ENCODE results near the gene CCDC171.

The CCDC171 gene

DNA sequence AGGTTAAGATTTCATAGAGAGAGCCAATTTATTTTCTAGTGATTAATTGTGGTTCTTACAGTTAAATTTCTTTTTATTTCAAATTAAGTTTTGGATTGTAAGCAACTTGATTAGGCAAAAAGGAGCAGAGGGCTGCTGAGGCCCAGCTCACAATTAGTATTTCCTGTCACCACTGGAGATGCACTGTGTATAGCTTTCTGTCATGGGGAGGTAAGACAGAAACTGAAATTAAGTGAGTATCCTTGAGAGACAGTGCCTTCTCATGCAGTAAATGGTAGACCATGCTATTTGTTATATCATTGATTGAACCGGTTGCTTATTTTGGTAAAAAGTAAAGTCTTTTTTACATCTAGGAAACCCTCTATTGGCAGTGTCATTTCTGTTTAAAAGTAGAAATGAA, 190.7 kb downstream of the CCDC171 start:
- Histone ChIP-seq H3K4me1 (ENCODE audit: control insufficient read depth, insufficient read depth, low read length) (no peaks in the 10 kb centered on the region), H3K36me3 (ENCODE audit: control insufficient read depth, insufficient read depth, low read length) (no peaks in the 10 kb centered on the region), H3K4me3 (ENCODE audit: insufficient read depth, low read depth, low read length) (no peak overlapping the region), H3K9me3 (ENCODE audit: control insufficient read depth, low read length) (no peaks in the 10 kb centered on the region), H3K27me3 (ENCODE audit: control insufficient read depth, insufficient read depth, low read length, poor library complexity, severe bottlenecking) (no peaks in the 10 kb centered on the region), H3K27ac (ENCODE audit: insufficient read depth, low read depth, low read length, poor library complexity, severe bottlenecking) (no peak overlapping the region)
- 92 to 100% methylated on average over 1 of the region's 1 CpG for WGBS, 2 experiments

- Histone ChIP-seq H3K27me3 (ENCODE audit: control insufficient read depth, insufficient read depth, low read length, poor library complexity, severe bottlenecking) (no peaks in the 10 kb centered on the region), H3K36me3 (ENCODE audit: control insufficient read depth, insufficient read depth, low read length) (no peaks in the 10 kb centered on the region), H3K4me1 (ENCODE audit: control insufficient read depth, insufficient read depth, low read length) (no peaks in the 10 kb centered on the region), H3K4me3 (ENCODE audit: insufficient read depth, low read depth, low read length) (no peak overlapping the region), H3K9me3 (ENCODE audit: control insufficient read depth, low read length) (no peaks in the 10 kb centered on the region), H3K27ac (ENCODE audit: insufficient read depth, low read depth, low read length, poor library complexity, severe bottlenecking) (no peak overlapping the region)
- 94 to 98% methylated on average over 3 of the region's 3 CpGs for WGBS, 2 experiments
Measured at GRCh38 chr9:15744196-15744595, 191.4 kb downstream of the CCDC171 start.

DNA sequence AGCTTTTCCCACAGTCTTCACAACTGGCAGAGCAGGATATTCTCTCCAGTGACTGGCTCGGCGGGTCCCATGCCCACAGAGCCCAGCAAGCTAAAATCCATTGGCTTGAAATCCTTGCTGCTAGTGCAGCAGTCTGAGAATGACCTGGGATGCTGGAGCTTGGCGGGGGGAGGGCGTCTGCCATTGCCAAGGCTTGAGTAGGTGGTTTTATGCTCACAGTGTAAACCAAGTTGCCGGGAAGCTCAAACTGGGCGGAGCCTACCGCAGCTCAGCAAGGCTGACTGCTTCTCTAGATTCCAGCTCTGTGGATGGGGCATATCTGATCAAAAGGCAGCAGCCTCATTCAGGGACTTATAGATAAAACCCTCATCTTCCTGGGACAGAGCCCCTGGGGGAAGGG, 194.1 kb downstream of the CCDC171 start:
- no peak overlapping the region for H3K27ac ChIP-seq (ENCODE audit: insufficient read depth, low read depth, low read length, poor library complexity, severe bottlenecking)
- no peaks in the 10 kb centered on the region for H3K36me3 ChIP-seq (ENCODE audit: control insufficient read depth, insufficient read depth, low read length)
- no peaks in the 10 kb centered on the region for H3K27me3 ChIP-seq (ENCODE audit: control insufficient read depth, insufficient read depth, low read length, poor library complexity, severe bottlenecking)
- H3K4me1 ChIP-seq (ENCODE audit: control insufficient read depth, insufficient read depth, low read length): no peaks in the 10 kb centered on the region
- H3K4me3 ChIP-seq (ENCODE audit: insufficient read depth, low read depth, low read length): no peak overlapping the region
- no peaks in the 10 kb centered on the region for H3K9me3 ChIP-seq (ENCODE audit: control insufficient read depth, low read length)
- WGBS, 2 experiments: 88 to 90% methylated on average over 7 of the region's 7 CpGs

DNA sequence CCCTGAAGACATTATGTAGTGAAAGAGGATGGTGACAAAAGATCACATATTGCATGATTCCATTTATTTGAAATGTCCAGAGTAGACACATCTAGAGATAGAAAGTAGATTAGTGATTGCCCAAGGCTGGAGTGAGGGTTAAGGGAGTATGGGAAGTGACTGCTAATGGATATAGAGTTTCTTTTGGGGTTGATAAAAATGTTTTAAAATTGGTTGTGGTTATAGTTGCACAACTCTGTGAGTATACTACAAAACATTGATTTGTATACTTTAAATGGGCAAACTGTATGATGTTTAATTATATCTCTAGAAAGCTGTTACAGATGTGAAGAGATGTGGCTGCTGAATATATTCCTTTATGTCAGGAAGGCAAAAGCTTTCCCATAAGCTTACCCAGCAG, 202.8 kb downstream of the CCDC171 start:
- no peaks in the 10 kb centered on the region for H3K4me1 ChIP-seq (ENCODE audit: control insufficient read depth, insufficient read depth, low read length)
- H3K36me3 ChIP-seq (ENCODE audit: control insufficient read depth, insufficient read depth, low read length): no peaks in the 10 kb centered on the region
- no peaks in the 10 kb centered on the region for H3K27me3 ChIP-seq (ENCODE audit: control insufficient read depth, insufficient read depth, low read length, poor library complexity, severe bottlenecking)
- H3K27ac ChIP-seq (ENCODE audit: insufficient read depth, low read depth, low read length, poor library complexity, severe bottlenecking): no peak overlapping the region
- H3K9me3 ChIP-seq (ENCODE audit: control insufficient read depth, low read length): no peaks in the 10 kb centered on the region
- no peak overlapping the region for H3K4me3 ChIP-seq (ENCODE audit: insufficient read depth, low read depth, low read length)

GRCh38 chr9:15761551-15761950, 208.7 kb downstream of the CCDC171 start:
- Histone ChIP-seq H3K27me3 (ENCODE audit: control insufficient read depth, insufficient read depth, low read length, poor library complexity, severe bottlenecking) (no peaks in the 10 kb centered on the region), H3K4me3 (ENCODE audit: insufficient read depth, low read depth, low read length) (no peak overlapping the region), H3K9me3 (ENCODE audit: control insufficient read depth, low read length) (no peaks in the 10 kb centered on the region), H3K36me3 (ENCODE audit: control insufficient read depth, insufficient read depth, low read length) (no peaks in the 10 kb centered on the region), H3K4me1 (ENCODE audit: control insufficient read depth, insufficient read depth, low read length) (no peaks in the 10 kb centered on the region), H3K27ac (ENCODE audit: insufficient read depth, low read depth, low read length, poor library complexity, severe bottlenecking) (no peak overlapping the region)
- 96 to 100% methylated on average over 2 of the region's 2 CpGs for WGBS, 2 experiments

DNA sequence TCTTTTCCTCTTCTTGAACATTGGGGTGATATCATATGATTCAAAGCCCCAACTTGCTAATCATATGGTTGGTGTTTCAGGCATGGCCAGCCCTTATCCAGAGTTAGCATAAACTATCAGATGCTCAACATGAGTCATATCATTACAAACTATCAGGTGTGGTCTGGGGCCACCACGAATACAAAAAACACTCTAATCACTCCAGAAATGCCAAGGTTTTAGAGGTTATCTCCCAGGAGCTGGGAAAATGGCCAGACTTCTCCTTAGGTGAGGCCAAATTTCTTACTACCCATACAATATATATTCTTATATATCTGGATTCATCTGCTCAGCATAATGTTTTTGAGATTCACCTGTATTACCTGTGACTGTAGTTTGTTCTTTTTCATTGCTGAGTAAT, 210.5 kb downstream of the CCDC171 start:
- WGBS, 2 experiments: 84 to 94% methylated on average over 1 of the region's 1 CpG
- H3K4me1 ChIP-seq (ENCODE audit: control insufficient read depth, insufficient read depth, low read length): no peaks in the 10 kb centered on the region
- H3K9me3 ChIP-seq (ENCODE audit: control insufficient read depth, low read length): no peaks in the 10 kb centered on the region

GRCh38 chr9:15764131-15764530, 211.3 kb downstream of the CCDC171 start:
- no peak overlapping the region for H3K4me3 ChIP-seq (ENCODE audit: insufficient read depth, low read depth, low read length)
- no peaks in the 10 kb centered on the region for H3K4me1 ChIP-seq (ENCODE audit: control insufficient read depth, insufficient read depth, low read length)
- no peaks in the 10 kb centered on the region for H3K27me3 ChIP-seq (ENCODE audit: control insufficient read depth, insufficient read depth, low read length, poor library complexity, severe bottlenecking)
- 91 to 93% methylated on average over 2 of the region's 2 CpGs for WGBS, 2 experiments
- H3K36me3 ChIP-seq (ENCODE audit: control insufficient read depth, insufficient read depth, low read length): no peaks in the 10 kb centered on the region
- H3K9me3 ChIP-seq (ENCODE audit: control insufficient read depth, low read length): no peaks in the 10 kb centered on the region
- no peak overlapping the region for H3K27ac ChIP-seq (ENCODE audit: insufficient read depth, low read depth, low read length, poor library complexity, severe bottlenecking)

More for the DNA sequence above, 210.5 kb downstream of the CCDC171 start:
- Histone ChIP-seq H3K4me3 (ENCODE audit: insufficient read depth, low read depth, low read length) (no peak overlapping the region), H3K27ac (ENCODE audit: insufficient read depth, low read depth, low read length, poor library complexity, severe bottlenecking) (no peak overlapping the region), H3K27me3 (ENCODE audit: control insufficient read depth, insufficient read depth, low read length, poor library complexity, severe bottlenecking) (no peaks in the 10 kb centered on the region), H3K36me3 (ENCODE audit: control insufficient read depth, insufficient read depth, low read length) (no peaks in the 10 kb centered on the region)

- Histone ChIP-seq H3K9me3 (ENCODE audit: control insufficient read depth, low read length) (no peaks in the 10 kb centered on the region), H3K36me3 (ENCODE audit: control insufficient read depth, insufficient read depth, low read length) (no peaks in the 10 kb centered on the region), H3K27ac (ENCODE audit: insufficient read depth, low read depth, low read length, poor library complexity, severe bottlenecking) (no peak overlapping the region), H3K4me3 (ENCODE audit: insufficient read depth, low read depth, low read length) (no peak overlapping the region), H3K4me1 (ENCODE audit: control insufficient read depth, insufficient read depth, low read length) (no peaks in the 10 kb centered on the region), H3K27me3 (ENCODE audit: control insufficient read depth, insufficient read depth, low read length, poor library complexity, severe bottlenecking) (no peaks in the 10 kb centered on the region)
- WGBS, 2 experiments: 95 to 98% methylated on average over 3 to 4 of the region's 5 CpGs
Measured at GRCh38 chr9:15769547-15769946, 216.7 kb downstream of the CCDC171 start.

DNA sequence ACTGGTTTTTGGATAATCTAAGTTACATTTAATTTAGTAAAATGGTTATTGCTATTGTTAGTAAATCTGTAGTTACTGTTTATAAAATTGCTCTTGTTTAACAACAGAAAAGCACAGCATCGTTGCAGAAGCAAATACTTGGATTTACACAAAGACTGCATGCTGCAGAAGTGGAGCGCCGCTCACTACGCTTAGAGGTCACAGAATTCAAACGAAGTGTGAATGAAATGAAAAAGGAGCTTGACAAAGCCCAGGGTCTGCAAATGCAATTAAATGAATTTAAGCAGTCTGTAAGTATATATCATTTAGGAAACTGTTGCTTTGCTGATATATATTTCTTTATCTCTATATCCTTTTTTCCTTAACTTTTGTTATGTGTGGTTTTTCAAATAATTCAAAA, 226.0 kb downstream of the CCDC171 start:
- no peaks in the 10 kb centered on the region for H3K4me1 ChIP-seq (ENCODE audit: control insufficient read depth, insufficient read depth, low read length)
- WGBS, 2 experiments: 93% methylated on average over 5 of the region's 5 CpGs
- no peak overlapping the region for H3K27ac ChIP-seq (ENCODE audit: insufficient read depth, low read depth, low read length, poor library complexity, severe bottlenecking)
- no peaks in the 10 kb centered on the region for H3K9me3 ChIP-seq (ENCODE audit: control insufficient read depth, low read length)
- no peaks in the 10 kb centered on the region for H3K27me3 ChIP-seq (ENCODE audit: control insufficient read depth, insufficient read depth, low read length, poor library complexity, severe bottlenecking)
- no peak overlapping the region for H3K4me3 ChIP-seq (ENCODE audit: insufficient read depth, low read depth, low read length)
- H3K36me3 ChIP-seq (ENCODE audit: control insufficient read depth, insufficient read depth, low read length): no peaks in the 10 kb centered on the region

DNA sequence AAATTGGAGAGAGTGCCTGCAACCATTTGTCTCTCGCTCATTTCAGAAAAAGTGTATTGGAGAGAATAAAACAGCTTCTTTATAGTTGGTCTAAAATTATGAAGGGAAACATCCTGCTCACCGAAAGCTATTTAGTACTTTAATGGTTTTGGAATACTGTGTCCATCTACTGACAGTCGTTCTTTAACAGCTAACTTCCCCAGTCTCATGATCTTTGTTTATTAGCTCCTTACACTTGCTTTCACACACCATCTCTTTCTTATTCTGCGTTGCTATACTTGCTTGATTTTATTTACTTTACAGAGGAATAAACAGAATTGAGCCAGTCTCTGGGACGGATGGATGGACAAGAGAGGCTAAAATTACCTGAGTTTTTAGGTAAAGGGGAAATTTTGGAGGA, 229.3 kb downstream of the CCDC171 start:
- Histone ChIP-seq H3K4me1 (ENCODE audit: control insufficient read depth, insufficient read depth, low read length) (no peaks in the 10 kb centered on the region), H3K9me3 (ENCODE audit: control insufficient read depth, low read length) (no peaks in the 10 kb centered on the region), H3K27ac (ENCODE audit: insufficient read depth, low read depth, low read length, poor library complexity, severe bottlenecking) (no peak overlapping the region), H3K4me3 (ENCODE audit: insufficient read depth, low read depth, low read length) (no peak overlapping the region), H3K27me3 (ENCODE audit: control insufficient read depth, insufficient read depth, low read length, poor library complexity, severe bottlenecking) (no peaks in the 10 kb centered on the region), H3K36me3 (ENCODE audit: control insufficient read depth, insufficient read depth, low read length) (no peaks in the 10 kb centered on the region)
- 90 to 91% methylated on average over 5 of the region's 5 CpGs for WGBS, 2 experiments

GRCh38 chr9:15785584-15785983, 232.7 kb downstream of the CCDC171 start:
- no peak overlapping the region for H3K4me3 ChIP-seq (ENCODE audit: insufficient read depth, low read depth, low read length)
- H3K27me3 ChIP-seq (ENCODE audit: control insufficient read depth, insufficient read depth, low read length, poor library complexity, severe bottlenecking): no peaks in the 10 kb centered on the region
- no peak overlapping the region for H3K27ac ChIP-seq (ENCODE audit: insufficient read depth, low read depth, low read length, poor library complexity, severe bottlenecking)

More at GRCh38 chr9:15785584-15785983, 232.7 kb downstream of the CCDC171 start:
- Histone ChIP-seq H3K4me1 (ENCODE audit: control insufficient read depth, insufficient read depth, low read length) (no peaks in the 10 kb centered on the region), H3K36me3 (ENCODE audit: control insufficient read depth, insufficient read depth, low read length) (no peaks in the 10 kb centered on the region), H3K9me3 (ENCODE audit: control insufficient read depth, low read length) (no peaks in the 10 kb centered on the region)

All from ectodermal cell (in vitro differentiated cells).